Hepatocyte (in vitro differentiated cells): ENCODE measurements around the gene KAT2B.

Experiments
- CTCF ChIP-seq: fragments of 200-600 bp; sonication (generic); IDR thresholded peaks from 2 replicates; pipeline ENCODE4 v1.5.1; 2016; ENCODE audit warnings: antibody characterized with exemption, mild to moderate bottlenecking; ENCODE audit not compliant: poor library complexity
- EZH2 ChIP-seq: fragments of 200-600 bp; sonication (generic); IDR thresholded peaks from 2 replicates; pipeline ENCODE4 v1.6.1; 2016; ENCODE audit warnings: antibody characterized with exemption, mild to moderate bottlenecking, borderline replicate concordance

DNA sequence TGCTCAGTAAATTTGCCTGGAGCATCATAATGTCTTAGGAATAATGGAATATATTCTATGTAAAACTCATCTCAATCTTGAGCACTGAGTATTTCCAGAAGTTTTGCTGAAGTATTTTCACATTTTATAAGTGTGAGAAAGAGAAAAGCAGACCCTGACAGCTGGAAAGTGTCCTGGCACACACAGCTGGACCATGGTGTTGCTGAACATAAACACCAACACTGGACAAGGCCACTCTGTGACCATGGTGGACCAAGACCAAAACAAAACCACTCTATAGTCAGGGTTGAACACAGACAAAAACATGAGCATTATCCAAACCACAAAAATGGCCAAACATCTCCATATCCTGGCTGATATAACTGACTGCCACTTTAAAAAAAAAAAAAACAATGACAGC lies 160.9 kb downstream of the KAT2B start:
- no peak for TF ChIP-seq CTCF
- no peak for TF ChIP-seq EZH2
